Measurements from ENCODE around the gene CEP55. TPM values are rescaled to one million over a fixed set of nuclear protein-coding genes. Genes with fewer than 3 reads are reported as not detected.
"Not testable (repeated sequence)": the region's sequence is repeated elsewhere in the genome, so short reads cannot be mapped to it uniquely, and the experiment has no call there.

Gene CEP55
- total RNA-seq, 1 experiment from 2014 or later = 16.5 TPM

- Histone ChIP-seq H3K79me2 (ENCODE audit: low read length) (no peaks in the 10 kb centered on the region), H3K36me3 (ENCODE audit: insufficient read depth, low read length) (no peaks in the 10 kb centered on the region), H3K9me2 (replicated peaks; ENCODE audit: insufficient read depth, low read length) (no peaks in the 10 kb centered on the region), H3K27me3 (ENCODE audit: low read length) (no peaks in the 10 kb centered on the region), H3K9me3 (ENCODE audit: low read length) (no peaks in the 10 kb centered on the region), H3K4me1 (ENCODE audit: low read length) (no peaks in the 10 kb centered on the region), H4K20me1 (ENCODE audit: insufficient read depth, low read depth, low read length) (no peaks in the 10 kb centered on the region), H3K4me2 (ENCODE audit: low read depth, low read length, poor library complexity, severe bottlenecking) (no peak overlapping the region), H2AFZ (ENCODE audit: low read length) (no peak overlapping the region), H3K4me3 (ENCODE audit: low read length) (no peak overlapping the region), H3K27ac (ENCODE audit: low read length) (no peak overlapping the region), H3K9ac (ENCODE audit: low read length) (no peak overlapping the region)
- DNase-seq = no peak
Observed at GRCh38 chr10:93535293-93535692, 38.9 kb downstream of the CEP55 start.

GRCh38 chr10:93540871-93541270 is 44.5 kb downstream of the CEP55 start:
- not testable (repeated sequence) for H3K79me2 ChIP-seq (ENCODE audit: low read length); H4K20me1 ChIP-seq (ENCODE audit: insufficient read depth, low read depth, low read length); H3K36me3 ChIP-seq (ENCODE audit: insufficient read depth, low read length); H3K4me2 ChIP-seq (ENCODE audit: low read depth, low read length, poor library complexity, severe bottlenecking); H3K27me3 ChIP-seq (ENCODE audit: low read length); H3K27ac ChIP-seq (ENCODE audit: low read length); H3K9me2 ChIP-seq (replicated peaks; ENCODE audit: insufficient read depth, low read length); H3K4me1 ChIP-seq (ENCODE audit: low read length); H3K9me3 ChIP-seq (ENCODE audit: low read length); DNase-seq; H3K4me3 ChIP-seq (ENCODE audit: low read length); H2AFZ ChIP-seq (ENCODE audit: low read length); H3K9ac ChIP-seq (ENCODE audit: low read length)

DNA sequence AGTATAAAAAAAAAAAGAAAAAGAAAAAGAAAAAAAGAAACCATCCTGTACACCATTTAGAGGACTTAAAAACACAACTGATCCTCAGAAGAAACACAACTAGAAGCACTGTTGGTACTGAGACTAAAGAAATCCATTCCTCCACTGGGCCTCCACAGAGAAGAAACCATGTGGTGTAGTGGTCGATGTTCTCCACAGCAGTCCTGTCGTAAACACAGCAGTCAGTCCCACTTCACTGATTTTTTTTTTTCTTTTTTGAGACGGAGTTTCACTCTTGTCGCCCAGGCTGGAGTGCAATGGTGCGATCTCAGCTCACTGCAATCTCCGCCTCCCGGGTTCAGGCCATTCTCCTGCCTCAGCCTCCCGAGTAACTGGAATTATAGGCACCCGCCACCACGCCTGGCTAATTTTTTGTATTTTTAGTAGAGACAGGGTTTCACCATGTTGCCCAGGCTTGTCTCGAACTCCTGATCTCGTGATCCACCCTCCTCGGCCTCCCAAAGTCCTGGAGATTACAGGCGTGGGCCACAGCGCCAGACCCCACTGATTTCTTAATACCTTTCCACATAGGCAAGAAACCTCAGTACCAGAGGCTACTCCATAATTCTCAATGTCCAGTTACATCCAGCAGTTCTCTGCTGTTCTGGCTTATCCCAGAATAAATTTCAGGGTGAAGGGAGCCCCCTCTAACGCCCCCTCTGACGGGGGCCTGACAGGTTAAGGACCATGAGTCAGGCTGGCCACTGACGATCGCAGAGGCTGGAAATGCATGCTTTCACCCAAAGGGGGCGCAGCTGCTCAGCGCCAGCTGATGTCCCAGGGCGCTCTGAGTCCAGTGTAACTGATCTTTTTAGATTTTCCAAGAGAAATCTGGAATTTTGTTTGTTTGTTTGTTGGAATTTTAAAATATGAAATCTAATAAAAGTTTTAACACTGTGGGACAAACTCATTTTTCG is 45.3 kb downstream of the CEP55 start:
- H3K9ac ChIP-seq (ENCODE audit: low read length) = no peak overlapping the region
- DNase-seq = no peak

DNA sequence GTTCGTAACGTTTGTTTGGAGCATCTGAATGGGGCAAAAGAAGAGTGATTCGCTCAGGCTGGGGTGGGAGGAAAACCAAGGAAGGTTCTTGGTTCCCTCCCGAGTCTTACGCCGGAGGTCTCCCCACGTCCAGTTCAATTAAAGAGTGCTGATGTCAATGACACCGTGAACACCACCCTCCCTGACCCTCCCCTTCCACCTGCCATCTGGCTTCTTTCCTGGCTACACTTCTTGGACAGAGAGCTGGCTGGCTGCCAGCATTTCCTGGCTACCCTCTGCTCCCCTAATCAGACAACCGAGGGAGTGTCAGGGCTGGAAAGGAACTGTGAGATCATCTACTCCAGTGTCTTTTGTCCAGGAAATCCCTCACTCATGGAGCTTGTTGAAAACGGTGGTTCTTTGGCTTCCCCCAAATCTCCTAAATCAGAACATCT is 46.0 kb downstream of the CEP55 start:
- Histone ChIP-seq H3K36me3 (ENCODE audit: insufficient read depth, low read length) (no peaks in the 10 kb centered on the region), H3K9me3 (ENCODE audit: low read length) (no peaks in the 10 kb centered on the region), H3K4me1 (ENCODE audit: low read length) (no peaks in the 10 kb centered on the region), H3K27me3 (ENCODE audit: low read length) (no peaks in the 10 kb centered on the region), H3K27ac (ENCODE audit: low read length) (no peak overlapping the region), H4K20me1 (ENCODE audit: insufficient read depth, low read depth, low read length) (no peaks in the 10 kb centered on the region), H3K4me2 (ENCODE audit: low read depth, low read length, poor library complexity, severe bottlenecking) (no peak overlapping the region), H3K79me2 (ENCODE audit: low read length) (no peaks in the 10 kb centered on the region), H3K9me2 (replicated peaks; ENCODE audit: insufficient read depth, low read length) (no peaks in the 10 kb centered on the region), H3K9ac (ENCODE audit: low read length) (no peak overlapping the region), H3K4me3 (ENCODE audit: low read length) (no peak overlapping the region), H2AFZ (ENCODE audit: low read length) (no peak overlapping the region)
- DNase-seq = no peak

More for the DNA sequence above, 45.3 kb downstream of the CEP55 start:
- Histone ChIP-seq H2AFZ (ENCODE audit: low read length) (no peak overlapping the region), H3K36me3 (ENCODE audit: insufficient read depth, low read length) (no peaks in the 10 kb centered on the region), H3K4me3 (ENCODE audit: low read length) (no peak overlapping the region), H3K27me3 (ENCODE audit: low read length) (no peaks in the 10 kb centered on the region), H3K9me2 (replicated peaks; ENCODE audit: insufficient read depth, low read length) (no peaks in the 10 kb centered on the region), H3K4me1 (ENCODE audit: low read length) (no peaks in the 10 kb centered on the region), H4K20me1 (ENCODE audit: insufficient read depth, low read depth, low read length) (no peaks in the 10 kb centered on the region), H3K27ac (ENCODE audit: low read length) (no peak overlapping the region), H3K9me3 (ENCODE audit: low read length) (no peaks in the 10 kb centered on the region), H3K4me2 (ENCODE audit: low read depth, low read length, poor library complexity, severe bottlenecking) (no peak overlapping the region), H3K79me2 (ENCODE audit: low read length) (no peaks in the 10 kb centered on the region)

- not testable (repeated sequence) for H4K20me1 ChIP-seq (ENCODE audit: insufficient read depth, low read depth, low read length); H3K4me1 ChIP-seq (ENCODE audit: low read length); H3K27ac ChIP-seq (ENCODE audit: low read length)
Observed at GRCh38 chr10:93546995-93547394, 50.6 kb downstream of the CEP55 start.

GRCh38 chr10:93547522-93547921 is 51.1 kb downstream of the CEP55 start:
- H3K9me2 ChIP-seq (replicated peaks; ENCODE audit: insufficient read depth, low read length) = no peaks in the 10 kb centered on the region
- no peak overlapping the region for H3K27ac ChIP-seq (ENCODE audit: low read length)
- no peaks in the 10 kb centered on the region for H3K4me1 ChIP-seq (ENCODE audit: low read length)
- H4K20me1 ChIP-seq (ENCODE audit: insufficient read depth, low read depth, low read length) = no peaks in the 10 kb centered on the region
- H3K79me2 ChIP-seq (ENCODE audit: low read length) = no peaks in the 10 kb centered on the region
- no peak overlapping the region for H3K4me3 ChIP-seq (ENCODE audit: low read length)
- no peak overlapping the region for H2AFZ ChIP-seq (ENCODE audit: low read length)
- no peaks in the 10 kb centered on the region for H3K36me3 ChIP-seq (ENCODE audit: insufficient read depth, low read length)
- H3K9ac ChIP-seq (ENCODE audit: low read length) = no peak overlapping the region
- no peak for DNase-seq
- no peak overlapping the region for H3K4me2 ChIP-seq (ENCODE audit: low read depth, low read length, poor library complexity, severe bottlenecking)
- H3K27me3 ChIP-seq (ENCODE audit: low read length) = no peaks in the 10 kb centered on the region
- no peaks in the 10 kb centered on the region for H3K9me3 ChIP-seq (ENCODE audit: low read length)

More at GRCh38 chr10:93546995-93547394, 50.6 kb downstream of the CEP55 start:
- H2AFZ ChIP-seq (ENCODE audit: low read length); H3K9me3 ChIP-seq (ENCODE audit: low read length); H3K9ac ChIP-seq (ENCODE audit: low read length); H3K4me3 ChIP-seq (ENCODE audit: low read length); H3K27me3 ChIP-seq (ENCODE audit: low read length); DNase-seq; H3K36me3 ChIP-seq (ENCODE audit: insufficient read depth, low read length); H3K9me2 ChIP-seq (replicated peaks; ENCODE audit: insufficient read depth, low read length); H3K4me2 ChIP-seq (ENCODE audit: low read depth, low read length, poor library complexity, severe bottlenecking); H3K79me2 ChIP-seq (ENCODE audit: low read length): not testable (repeated sequence)

DNA sequence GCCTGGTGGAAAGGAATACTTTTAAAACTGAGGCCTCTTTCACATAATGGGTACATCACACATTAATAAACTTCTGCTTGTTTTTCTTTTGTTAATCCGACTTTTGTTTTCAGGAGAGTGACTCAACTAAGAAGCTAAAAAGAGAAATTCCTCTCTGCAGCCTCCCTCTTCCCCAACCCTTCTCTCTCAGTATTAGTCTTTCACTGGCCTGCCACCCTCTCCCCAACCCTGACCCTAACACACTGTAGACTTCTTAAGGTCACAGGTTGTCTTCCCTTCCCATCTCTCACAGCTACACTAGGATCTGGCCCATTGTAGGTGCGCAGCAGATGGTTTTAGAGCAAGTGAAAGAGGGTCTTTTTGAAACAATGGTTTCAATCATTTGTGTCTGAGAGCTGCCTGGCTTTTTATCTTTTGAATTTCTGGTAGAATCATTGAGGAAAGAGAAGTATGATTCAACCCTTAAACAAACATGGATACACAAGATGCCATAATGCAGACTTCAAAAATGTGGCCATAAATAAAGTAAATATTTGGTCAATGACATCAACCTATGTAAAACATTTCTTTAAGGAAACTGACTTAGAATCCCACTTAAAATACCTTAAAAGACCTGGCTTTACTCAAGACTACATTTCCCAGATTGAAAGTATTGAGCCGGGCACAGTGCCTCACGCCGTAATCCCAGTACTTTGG is 52.1 kb downstream of the CEP55 start:
- no peak overlapping the region for H3K9ac ChIP-seq (ENCODE audit: low read length)
- H3K4me1 ChIP-seq (ENCODE audit: low read length) = no peaks in the 10 kb centered on the region
- no peak overlapping the region for H3K27ac ChIP-seq (ENCODE audit: low read length)

DNA sequence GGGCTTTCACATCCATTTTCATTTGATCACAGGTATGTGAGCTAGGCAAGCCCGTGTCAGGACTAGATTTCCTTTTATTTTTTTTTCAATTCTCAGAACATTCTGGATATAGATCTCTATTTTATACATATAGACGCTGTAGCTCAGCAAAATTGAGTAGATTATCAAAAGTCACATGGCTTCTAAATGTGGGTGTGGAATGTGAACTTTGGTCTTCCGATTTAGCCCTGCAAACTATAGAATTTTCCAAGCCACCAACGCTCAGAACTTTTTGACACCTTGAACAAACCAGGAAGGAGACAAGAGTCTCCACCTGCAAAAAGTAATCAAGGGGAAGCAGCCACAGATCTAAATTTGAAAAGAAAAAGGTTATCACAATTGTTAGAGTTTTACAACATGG is 54.2 kb downstream of the CEP55 start:
- no peak overlapping the region for H2AFZ ChIP-seq (ENCODE audit: low read length)
- H3K27ac ChIP-seq (ENCODE audit: low read length) = no peak overlapping the region

More for the DNA sequence above, 52.1 kb downstream of the CEP55 start:
- no peaks in the 10 kb centered on the region for H3K9me2 ChIP-seq (replicated peaks; ENCODE audit: insufficient read depth, low read length)
- no peaks in the 10 kb centered on the region for H3K79me2 ChIP-seq (ENCODE audit: low read length)
- no peak overlapping the region for H3K4me2 ChIP-seq (ENCODE audit: low read depth, low read length, poor library complexity, severe bottlenecking)
- no peak for DNase-seq
- H3K36me3 ChIP-seq (ENCODE audit: insufficient read depth, low read length) = no peaks in the 10 kb centered on the region
- no peak overlapping the region for H2AFZ ChIP-seq (ENCODE audit: low read length)
- no peaks in the 10 kb centered on the region for H4K20me1 ChIP-seq (ENCODE audit: insufficient read depth, low read depth, low read length)
- H3K27me3 ChIP-seq (ENCODE audit: low read length) = no peaks in the 10 kb centered on the region
- no peak overlapping the region for H3K4me3 ChIP-seq (ENCODE audit: low read length)
- no peaks in the 10 kb centered on the region for H3K9me3 ChIP-seq (ENCODE audit: low read length)

More for the DNA sequence above, 54.2 kb downstream of the CEP55 start:
- DNase-seq = no peak
- Histone ChIP-seq H3K4me3 (ENCODE audit: low read length) (no peak overlapping the region), H3K9ac (ENCODE audit: low read length) (no peak overlapping the region), H4K20me1 (ENCODE audit: insufficient read depth, low read depth, low read length) (no peaks in the 10 kb centered on the region), H3K36me3 (ENCODE audit: insufficient read depth, low read length) (no peaks in the 10 kb centered on the region), H3K9me2 (replicated peaks; ENCODE audit: insufficient read depth, low read length) (no peaks in the 10 kb centered on the region), H3K79me2 (ENCODE audit: low read length) (no peaks in the 10 kb centered on the region), H3K4me1 (ENCODE audit: low read length) (no peaks in the 10 kb centered on the region), H3K4me2 (ENCODE audit: low read depth, low read length, poor library complexity, severe bottlenecking) (no peak overlapping the region), H3K27me3 (ENCODE audit: low read length) (no peaks in the 10 kb centered on the region), H3K9me3 (ENCODE audit: low read length) (no peaks in the 10 kb centered on the region)

Data from Karpas-422 (cell line).